ENCODE results near the gene MAGEF1.

- TF ChIP-seq POLR2A (IDR thresholded peaks at IDR 0.05) (no peak), CTCF (IDR thresholded peaks at IDR 0.05) (no peak)
These were observed 43.5 kb upstream of the MAGEF1 start for GRCh38 chr3:184755315-184755731.
